GM23338 (cell line): ENCODE data around the gene RCOR1. TPM values are rescaled to one million over a fixed set of nuclear protein-coding genes. Genes with fewer than 3 reads are reported as not detected.

Experiments used
- ATAC-seq: fragments of 200-7000 bp; cut with Tn5 transposase; 3 replicates; pipeline ENCODE4 v1.9.1; 2020
- DNase-seq: peaks from one replicate; pipeline ENCODE4 v3.0.0-alpha.2; 2015; ENCODE audit warnings: low spot score
- H2AFZ ChIP-seq: fragments of 200-600 bp; sonication (generic); 2 replicates; pipeline ENCODE4 v1.8.0; 2016; ENCODE audit warnings: antibody characterized with exemption, mild to moderate bottlenecking, moderate library complexity
- H3F3A ChIP-seq: fragments of 200-600 bp; sonication (generic); replicated peaks from 2 replicates; pipeline ENCODE4 v1.8.0; 2017; ENCODE audit warnings: antibody characterized with exemption, mixed run types, low read depth
- H3K27ac ChIP-seq: fragments of 200-600 bp; sonication (generic); 2 replicates; pipeline ENCODE4 v1.6.1; 2016; ENCODE audit warnings: low read depth
- H3K27me3 ChIP-seq: fragments of 200-600 bp; sonication (generic); 2 replicates; pipeline ENCODE4 v1.8.0; 2016; ENCODE audit warnings: mild to moderate bottlenecking, mixed run types, moderate library complexity; ENCODE audit not compliant: insufficient read depth
- H3K36me3 ChIP-seq: fragments of 200-600 bp; sonication (generic); 2 replicates; pipeline ENCODE4 v1.8.0; 2016; ENCODE audit warnings: mild to moderate bottlenecking; ENCODE audit not compliant: insufficient read depth
- H3K4me1 ChIP-seq: fragments of 200-600 bp; sonication (generic); 2 replicates; pipeline ENCODE4 v1.8.0; 2016; ENCODE audit warnings: mild to moderate bottlenecking, moderate library complexity; ENCODE audit not compliant: insufficient read depth
- H3K4me2 ChIP-seq: fragments of 200-600 bp; sonication (generic); 2 replicates; pipeline ENCODE4 v1.7.1; 2017; ENCODE audit warnings: mixed run types
- H3K4me3 ChIP-seq: fragments of 200-600 bp; sonication (generic); 2 replicates; pipeline ENCODE4 v1.6.1; 2016; ENCODE audit warnings: mixed run types
- H3K79me2 ChIP-seq: fragments of 200-600 bp; sonication (generic); replicated peaks from 2 replicates; pipeline ENCODE4 v1.8.0; 2017; ENCODE audit warnings: mild to moderate bottlenecking; ENCODE audit not compliant: insufficient read depth
- H3K9me2 ChIP-seq: fragments of 200-600 bp; sonication (generic); 2 replicates; pipeline ENCODE4 v1.8.0; 2017; ENCODE audit not compliant: insufficient read depth
- H4K20me1 ChIP-seq: fragments of 200-600 bp; sonication (generic); replicated peaks from 2 replicates; pipeline ENCODE4 v1.8.0; 2017; ENCODE audit warnings: mild to moderate bottlenecking; ENCODE audit not compliant: insufficient read depth
- H3K27ac Mint-ChIP-seq: 2 replicates; pipeline ENCODE4 v1.8.0; 2020; ENCODE audit warnings: inconsistent platforms, mild to moderate bottlenecking, moderate library complexity, mixed read lengths
- H3K27me3 Mint-ChIP-seq: 3 replicates; pipeline ENCODE4 v1.8.0; 2022; ENCODE audit warnings: low read depth, mild to moderate bottlenecking, moderate library complexity, mixed read lengths, inconsistent platforms; ENCODE audit not compliant: insufficient read depth, poor library complexity
- H3K36me3 Mint-ChIP-seq: 3 replicates; pipeline ENCODE4 v1.8.0; 2021; ENCODE audit warnings: low read depth, mild to moderate bottlenecking, inconsistent platforms, moderate library complexity, mixed read lengths
- H3K4me1 Mint-ChIP-seq: 3 replicates; pipeline ENCODE4 v1.8.0; 2020; ENCODE audit warnings: mild to moderate bottlenecking, inconsistent platforms, mixed read lengths
- H3K4me3 Mint-ChIP-seq: 3 replicates; pipeline ENCODE4 v1.8.0; 2021; ENCODE audit warnings: moderate library complexity, mild to moderate bottlenecking, inconsistent platforms, mixed read lengths
- H3K9me3 Mint-ChIP-seq: 3 replicates; pipeline ENCODE4 v1.8.0; 2020; ENCODE audit warnings: moderate library complexity, mild to moderate bottlenecking, inconsistent platforms, mixed read lengths
- CREB1 ChIP-seq: fragments of 250-450 bp; sonication (Bioruptor Pico); IDR thresholded peaks from 2 replicates; pipeline ENCODE4 v1.5.0; 2020; ENCODE audit warnings: low read depth, mild to moderate bottlenecking, moderate library complexity
- CTCF ChIP-seq, 2 experiments: fragments of 200-600 bp in 1 of 2; sonication (generic) in 1 of 2; conservative IDR thresholded peaks; 2 replicates each; pipeline versions ENCODE4 v1.5.1 to v1.6.1; 2016 to 2017; ENCODE audit warnings: antibody characterized with exemption in 2 of 2, low read depth in 2 of 2, mild to moderate bottlenecking in 2 of 2, moderate library complexity in 1 of 2
- ETS1 ChIP-seq: IDR thresholded peaks from 2 replicates; pipeline ENCODE4 v1.6.1; 2016; ENCODE audit warnings: antibody characterized with exemption
- EZH2 ChIP-seq: fragments of 200-600 bp; sonication (generic); IDR thresholded peaks from one replicate; pipeline ENCODE4 v1.8.0; 2017; ENCODE audit warnings: antibody characterized with exemption, mild to moderate bottlenecking, low read depth; ENCODE audit not compliant: unreplicated experiment
- EZH2phosphoT487 ChIP-seq: fragments of 200-600 bp; sonication (generic); IDR thresholded peaks from one replicate; pipeline ENCODE4 v1.8.1; 2018; ENCODE audit warnings: antibody characterized with exemption; ENCODE audit not compliant: unreplicated experiment
- JUNB ChIP-seq: IDR thresholded peaks from one replicate; pipeline ENCODE4 v1.6.1; 2016; ENCODE audit warnings: antibody characterized with exemption; ENCODE audit not compliant: unreplicated experiment
- NANOG ChIP-seq: IDR thresholded peaks from 2 replicates; pipeline ENCODE4 v1.6.1; 2016; ENCODE audit warnings: antibody characterized with exemption, borderline replicate concordance
- POLR2AphosphoS5 ChIP-seq: IDR thresholded peaks from 2 replicates; pipeline ENCODE4 v1.6.1; 2016; ENCODE audit warnings: antibody characterized with exemption, low read depth
- REST ChIP-seq: IDR thresholded peaks from one replicate; pipeline ENCODE4 v1.6.1; 2018; ENCODE audit warnings: antibody characterized with exemption; ENCODE audit not compliant: unreplicated experiment
- STAT1 ChIP-seq: IDR thresholded peaks from one replicate; pipeline ENCODE4 v1.6.1; 2016; ENCODE audit warnings: antibody characterized with exemption; ENCODE audit not compliant: unreplicated experiment
- ZNF114 ChIP-seq: fragments of 250-450 bp; sonication (Bioruptor Pico); IDR thresholded peaks from 2 replicates; pipeline ENCODE4 v1.5.0; 2020; ENCODE audit warnings: mild to moderate bottlenecking, moderate library complexity
- ZNF331 ChIP-seq: fragments of 250-450 bp; sonication (Bioruptor Pico); IDR thresholded peaks from 2 replicates; pipeline ENCODE4 v1.5.0; 2020; ENCODE audit warnings: low read depth, mild to moderate bottlenecking, moderate library complexity
- ZNF462 ChIP-seq: fragments of 250-450 bp; sonication (Bioruptor Pico); IDR thresholded peaks from 2 replicates; pipeline ENCODE4 v1.5.0; 2020; ENCODE audit warnings: mild to moderate bottlenecking, moderate library complexity
- polyA plus RNA-seq: library from polyadenylated mRNA; unstranded; fragments of >200 nt; fragmentation: Nextera tagmentation; extraction: Ambion mirVana; gene quantifications from 2 replicates; pipeline ENCODE4 v1.2.1, GENCODE V29; 2016
- total RNA-seq: library from RNA; depleted of rRNA; stranded (reverse); fragments of >200 nt; shearing (Covaris generic); gene quantifications from 2 replicates; pipeline ENCODE4 v1.2.3, GENCODE V29; 2014

The RCOR1 gene
- total and polyA plus RNA-seq, 2 experiments from 2014 or later, result 7.6 to 26.1 TPM

GRCh38 chr14:102693006-102693755, 100.7 kb downstream of the RCOR1 start:
- Histone ChIP-seq H3K27ac (peak overlapping the region; percentile 13), H3K4me2 (no peak overlapping the region), H3F3A (peaks cover 5% of the 10 kb centered on the region), H3K4me3 (no peak overlapping the region), H3K79me2 (peaks cover 68% of the 10 kb centered on the region), H2AFZ (no peak overlapping the region), H3K36me3 (no peaks in the 10 kb centered on the region), H3K9me2 (no peaks in the 10 kb centered on the region), H3K4me1 (peaks cover 11% of the 10 kb centered on the region), H3K27me3 (no peaks in the 10 kb centered on the region), H4K20me1 (peaks cover 21% of the 10 kb centered on the region)
- Mint-ChIP-seq H3K9me3 (no peaks in the 10 kb centered on the region), H3K36me3 (no peaks in the 10 kb centered on the region), H3K4me1 (peaks cover 23% of the 10 kb centered on the region), H3K4me3 (no peak overlapping the region), H3K27ac (no peak overlapping the region), H3K27me3 (no peaks in the 10 kb centered on the region)
- DNase-seq (peak; percentile 38), ATAC-seq (peak; percentile 87)
- TF ChIP-seq NANOG, result no peak
- TF ChIP-seq CREB1 (CRISPR knock-in tag), result no peak
- TF ChIP-seq JUNB, result no peak
- TF ChIP-seq STAT1, result no peak
- TF ChIP-seq EZH2, result no peak
- TF ChIP-seq EZH2phosphoT487, result no peak
- TF ChIP-seq REST, result no peak
- TF ChIP-seq ZNF462 (CRISPR knock-in tag), result no peak
- no peak for TF ChIP-seq POLR2AphosphoS5
- no peak for TF ChIP-seq ZNF114
- no peak for TF ChIP-seq ETS1
- no peak for TF ChIP-seq ZNF331 (CRISPR knock-in tag)
- no peak for TF ChIP-seq CTCF (conservative IDR thresholded peaks at IDR 0.05; ENCODE audit: low read depth in 2 of 2)
